ENCODE data around the gene CYP27B1.

CYP27B1 gene, protein sequence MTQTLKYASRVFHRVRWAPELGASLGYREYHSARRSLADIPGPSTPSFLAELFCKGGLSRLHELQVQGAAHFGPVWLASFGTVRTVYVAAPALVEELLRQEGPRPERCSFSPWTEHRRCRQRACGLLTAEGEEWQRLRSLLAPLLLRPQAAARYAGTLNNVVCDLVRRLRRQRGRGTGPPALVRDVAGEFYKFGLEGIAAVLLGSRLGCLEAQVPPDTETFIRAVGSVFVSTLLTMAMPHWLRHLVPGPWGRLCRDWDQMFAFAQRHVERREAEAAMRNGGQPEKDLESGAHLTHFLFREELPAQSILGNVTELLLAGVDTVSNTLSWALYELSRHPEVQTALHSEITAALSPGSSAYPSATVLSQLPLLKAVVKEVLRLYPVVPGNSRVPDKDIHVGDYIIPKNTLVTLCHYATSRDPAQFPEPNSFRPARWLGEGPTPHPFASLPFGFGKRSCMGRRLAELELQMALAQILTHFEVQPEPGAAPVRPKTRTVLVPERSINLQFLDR

DNA sequence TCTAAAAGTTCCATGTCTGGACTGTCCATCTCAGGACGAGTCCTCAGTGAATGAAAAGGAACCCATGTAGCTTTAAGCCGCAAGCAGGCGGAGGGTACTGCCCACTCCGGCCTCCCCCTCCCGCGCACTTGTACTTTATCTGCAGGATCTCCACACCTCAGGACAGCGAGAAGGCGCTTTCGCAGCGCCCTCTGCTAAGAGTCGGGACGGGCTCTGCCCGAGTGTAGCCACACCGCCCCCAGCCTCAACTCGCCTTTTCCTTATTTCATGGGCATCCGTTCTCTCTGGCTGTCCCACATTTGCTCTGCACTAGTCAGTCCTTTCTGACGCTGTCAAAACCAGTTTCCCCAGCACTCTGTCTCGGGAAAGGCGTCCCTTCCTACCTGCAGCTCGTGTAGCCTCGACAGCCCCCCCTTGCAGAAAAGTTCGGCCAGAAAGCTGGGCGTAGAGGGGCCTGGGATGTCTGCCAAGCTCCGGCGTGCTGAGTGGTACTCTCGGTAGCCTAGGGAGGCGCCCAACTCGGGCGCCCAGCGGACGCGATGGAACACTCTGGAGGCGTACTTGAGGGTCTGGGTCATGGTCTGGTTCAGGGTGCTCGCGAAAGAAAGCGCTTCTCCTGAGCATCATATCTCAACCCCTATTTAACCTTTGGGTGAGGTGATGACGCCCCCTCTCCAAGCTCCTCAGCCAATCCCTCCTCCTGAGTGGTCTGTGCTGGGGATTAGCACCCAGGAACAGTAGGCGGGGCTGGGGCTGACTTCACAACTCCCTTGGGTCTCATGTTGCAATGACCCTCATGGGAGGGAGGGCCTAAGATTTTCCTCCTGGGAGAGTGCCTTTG lies at the start of gene CYP27B1:
TSS of gene CYP27B1 (minus strand) at position 615 of the 841 bp plus-strand sequence. CDS start at position 578, 37 bp downstream.
- no peak for DNase-seq (ENCODE audit: low read depth in 2 of 2)

DNA sequence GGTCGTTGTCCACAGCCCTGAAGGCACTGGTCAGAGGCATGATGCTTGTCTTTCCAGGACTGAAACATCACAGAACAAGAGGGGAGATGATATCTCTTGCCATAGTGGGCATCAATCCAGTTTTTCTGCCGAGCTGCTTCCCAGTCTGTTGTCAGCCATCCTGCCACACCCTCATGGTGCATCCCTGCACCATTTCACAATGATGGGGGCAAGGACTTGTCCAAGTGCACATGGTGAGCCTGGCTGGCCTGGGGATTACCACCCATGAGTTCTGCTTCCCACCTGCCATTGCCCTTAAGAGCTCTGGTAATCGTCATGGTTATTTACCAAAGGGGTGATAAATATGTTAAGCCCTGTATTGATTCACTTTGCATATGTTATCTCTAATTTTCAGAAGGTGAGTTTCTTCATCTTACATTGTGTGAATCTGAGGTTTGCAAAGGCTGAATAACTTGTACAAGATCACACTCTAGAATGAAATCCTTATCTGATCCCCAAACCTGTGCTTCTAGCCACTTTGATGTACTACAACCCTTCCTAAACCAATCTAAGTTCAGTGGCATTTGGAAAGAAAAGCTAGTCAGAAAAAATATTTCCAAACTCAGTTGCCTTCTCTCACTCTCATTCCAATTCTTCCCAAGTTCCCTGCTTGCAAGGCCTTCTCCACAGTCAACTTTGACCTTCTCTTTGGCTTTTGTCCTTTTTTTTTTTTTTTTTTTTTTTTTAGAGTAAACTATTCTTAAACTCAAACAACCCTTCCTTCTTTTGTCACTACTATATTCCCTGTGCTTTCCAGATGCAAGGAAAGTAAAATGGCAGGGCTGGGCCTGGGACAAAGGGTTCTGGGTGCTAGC lies 49.4 kb upstream of the CYP27B1 start:
- DNase-seq (ENCODE audit: low read depth in 2 of 2): no peak

DNA sequence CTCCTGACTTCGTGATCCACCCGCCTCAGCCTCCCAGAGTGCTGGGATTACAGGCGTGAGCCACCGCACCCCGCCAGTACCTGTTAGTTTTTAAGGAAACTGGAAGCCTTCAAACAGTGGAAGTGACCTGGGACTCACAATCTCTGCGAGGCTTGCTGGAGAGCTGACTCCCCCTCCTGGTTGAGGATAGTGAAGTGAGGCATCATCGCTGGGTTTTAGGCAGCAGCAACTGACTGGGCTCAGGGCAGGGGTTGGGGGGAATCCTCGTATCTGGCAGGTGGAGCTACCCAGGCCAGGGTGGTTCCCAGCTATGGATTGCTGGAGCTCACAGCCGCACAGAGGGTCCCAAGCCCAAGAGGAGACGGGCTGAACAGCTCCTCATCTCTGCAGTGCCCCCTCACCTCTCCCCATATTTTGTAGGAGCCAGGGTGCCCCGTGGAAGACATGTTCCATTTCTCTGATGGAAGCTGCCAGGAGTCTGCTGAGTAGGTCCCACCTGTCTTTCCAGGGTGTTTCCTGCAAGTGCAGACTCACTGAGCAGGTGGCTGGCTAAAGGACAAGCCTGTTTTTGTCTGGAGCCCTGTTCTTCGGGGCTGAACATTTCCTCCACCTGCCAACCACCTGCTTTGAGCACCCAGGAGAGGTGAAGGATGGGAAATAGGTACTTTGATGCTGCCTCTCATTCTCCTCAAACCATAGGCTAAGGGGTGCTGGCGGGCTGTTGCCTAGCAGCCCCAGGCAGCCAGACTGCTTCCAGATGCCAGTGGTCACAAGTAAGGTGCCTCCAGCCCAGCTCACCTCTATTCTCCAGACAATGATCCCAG lies 48.5 kb upstream of the CYP27B1 start:
- DNase-seq (ENCODE audit: low read depth in 2 of 2): no peak

DNA sequence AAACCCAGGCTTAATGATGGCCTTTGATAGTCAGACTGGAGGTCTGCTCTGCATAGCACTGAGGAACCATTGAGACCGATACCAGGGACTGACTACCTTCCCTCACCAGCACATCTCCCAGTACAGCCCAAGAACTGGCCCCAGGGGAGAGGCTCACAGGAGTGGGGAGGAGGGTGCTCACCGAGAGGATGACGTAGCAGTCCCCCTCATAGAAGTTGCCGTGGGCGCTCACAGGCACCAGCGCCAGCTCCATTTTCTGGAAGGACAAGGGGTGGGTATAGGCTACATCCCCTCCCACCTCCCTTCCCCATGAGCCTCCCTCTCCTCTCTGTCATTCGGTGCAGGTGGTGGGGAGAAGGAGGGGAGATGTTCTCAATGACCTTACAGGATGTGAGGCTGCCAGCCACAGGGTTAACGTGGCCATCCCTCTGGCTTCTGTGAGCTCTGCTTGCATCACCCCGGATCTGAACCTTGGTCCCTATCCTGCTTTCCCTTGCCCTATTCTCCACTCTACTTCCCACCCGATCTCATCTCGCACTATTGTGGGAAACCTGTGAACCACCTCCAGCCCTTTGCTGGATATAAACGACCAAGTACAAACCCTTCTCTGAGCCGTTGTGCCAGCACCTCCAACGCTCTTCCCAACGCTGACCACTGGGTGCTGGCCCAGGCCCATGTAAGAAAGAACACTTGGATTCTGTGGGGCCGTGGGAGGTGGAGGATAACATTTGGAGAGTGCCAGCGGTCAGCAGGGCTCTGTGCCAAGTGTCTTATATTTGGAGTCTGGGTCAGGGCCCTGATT lies 47.3 kb upstream of the CYP27B1 start:
- DNase-seq (ENCODE audit: low read depth in 2 of 2): no peak

DNA sequence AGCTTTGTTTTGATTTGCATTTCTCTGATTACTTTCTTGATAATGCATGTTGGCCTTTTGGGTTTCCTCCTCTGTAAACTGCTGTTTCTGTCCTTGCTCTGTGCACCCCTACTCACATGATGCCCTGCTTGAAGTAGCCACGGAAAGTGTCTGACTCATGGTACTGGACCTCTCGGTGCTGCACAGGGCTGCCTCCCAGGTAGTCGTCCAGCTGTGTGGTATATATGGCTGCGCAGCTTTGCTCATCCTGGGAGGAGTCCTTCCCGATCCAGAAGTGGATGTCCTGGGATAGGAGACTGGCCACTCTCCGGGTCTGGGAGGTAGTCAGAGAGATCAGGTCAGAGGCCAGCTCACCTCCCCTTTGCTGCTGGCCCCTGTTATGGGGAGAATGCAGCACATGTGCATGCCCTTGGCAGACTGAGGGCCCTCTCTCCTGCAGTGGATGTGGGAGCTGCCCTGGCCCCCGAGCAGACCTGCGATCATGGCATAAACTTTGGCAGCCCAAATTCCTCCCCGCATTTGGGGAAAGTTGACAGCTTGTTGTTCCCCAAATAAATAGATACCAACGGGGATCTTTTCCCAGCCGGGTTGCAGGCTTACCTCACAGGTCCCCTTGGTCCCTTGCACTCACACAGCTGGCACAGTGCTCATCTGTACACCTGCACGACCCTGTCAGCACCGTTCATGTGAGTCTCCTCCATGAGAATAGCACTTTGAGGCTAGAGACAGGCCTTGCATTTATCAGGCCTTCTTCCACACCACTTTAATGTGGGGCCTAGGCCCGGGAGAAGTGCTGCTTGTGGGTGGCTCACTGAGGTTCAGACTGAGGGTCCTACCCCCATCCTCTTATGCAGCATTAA lies 46.5 kb upstream of the CYP27B1 start:
- no peak for DNase-seq (ENCODE audit: low read depth in 2 of 2)

DNA sequence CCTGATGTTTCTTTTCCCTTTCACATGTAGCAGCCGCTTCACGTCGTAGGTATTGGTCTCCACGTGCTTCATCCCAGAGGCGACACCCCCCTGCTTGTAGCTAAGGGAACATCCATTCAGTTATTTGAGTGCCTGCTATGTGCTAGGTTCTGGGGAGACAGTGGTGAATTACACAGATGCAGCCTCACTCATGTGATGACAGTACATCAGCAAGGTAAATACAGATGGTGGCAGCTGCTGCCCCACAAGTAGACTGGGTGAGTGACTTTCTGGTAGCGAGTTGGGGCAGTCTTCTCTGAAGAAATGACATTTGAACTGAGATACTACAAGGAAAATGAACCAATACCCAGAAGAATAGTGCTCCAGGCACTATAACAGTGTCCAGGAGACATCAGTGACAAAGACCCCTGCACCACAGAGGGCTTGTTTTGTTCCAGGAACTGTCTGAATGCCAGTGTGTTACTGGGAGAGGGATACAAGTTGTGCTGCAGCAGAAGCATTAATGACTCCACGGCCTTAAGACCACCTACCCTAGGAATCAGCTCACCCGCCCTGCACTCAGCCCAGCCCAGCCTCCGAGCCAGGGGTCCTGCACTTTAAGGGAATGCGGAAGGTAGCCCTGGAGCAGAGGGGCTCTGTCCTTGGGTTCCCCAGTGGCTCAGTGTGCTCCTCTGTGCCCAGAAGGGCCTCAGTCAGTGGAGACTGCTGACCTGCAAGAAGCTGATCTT lies 44.3 kb upstream of the CYP27B1 start:
- DNase-seq (ENCODE audit: low read depth in 2 of 2): no peak

DNA sequence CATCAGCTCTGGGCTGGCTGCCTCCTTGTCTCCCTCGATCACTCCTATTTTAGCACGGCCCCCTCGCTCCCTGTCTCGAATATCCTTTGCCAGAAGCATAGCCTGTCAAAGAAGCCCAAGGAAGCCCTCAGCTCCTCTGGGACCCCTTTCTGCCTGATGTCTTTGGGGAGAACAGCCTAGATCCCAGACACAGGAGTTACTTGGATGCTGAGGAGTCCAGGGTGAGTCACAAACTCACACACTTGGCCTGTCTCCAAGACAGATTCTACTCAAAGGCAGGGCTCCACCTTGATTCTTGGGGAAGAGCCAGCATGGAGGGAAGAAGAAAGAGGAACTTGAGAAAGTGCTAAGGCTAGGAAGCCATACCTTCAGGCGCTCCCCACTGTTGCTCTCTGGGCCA lies 43.6 kb upstream of the CYP27B1 start:
- DNase-seq (ENCODE audit: low read depth in 2 of 2): peak; percentile 32 to 37

DNA sequence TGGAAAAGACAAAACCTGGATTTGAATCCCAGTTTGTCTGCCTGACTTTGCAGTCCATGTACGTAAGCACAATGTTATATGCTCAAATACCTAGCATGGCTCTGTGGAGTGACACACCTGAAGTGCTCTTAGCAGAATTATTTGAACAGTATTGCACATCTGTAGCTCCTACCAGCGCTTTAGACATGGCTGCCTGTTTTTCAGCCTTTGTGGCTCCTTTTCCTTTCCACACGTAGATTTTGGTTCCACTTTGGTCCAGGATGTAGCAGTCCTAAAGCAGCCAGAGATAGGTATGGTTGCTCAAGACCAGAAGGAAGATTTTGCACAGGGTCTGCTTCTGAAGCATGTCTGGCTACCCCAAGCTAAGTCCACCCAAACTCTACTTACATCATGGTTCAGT lies 42.5 kb upstream of the CYP27B1 start:
- no peak for DNase-seq (ENCODE audit: low read depth in 2 of 2)

DNA sequence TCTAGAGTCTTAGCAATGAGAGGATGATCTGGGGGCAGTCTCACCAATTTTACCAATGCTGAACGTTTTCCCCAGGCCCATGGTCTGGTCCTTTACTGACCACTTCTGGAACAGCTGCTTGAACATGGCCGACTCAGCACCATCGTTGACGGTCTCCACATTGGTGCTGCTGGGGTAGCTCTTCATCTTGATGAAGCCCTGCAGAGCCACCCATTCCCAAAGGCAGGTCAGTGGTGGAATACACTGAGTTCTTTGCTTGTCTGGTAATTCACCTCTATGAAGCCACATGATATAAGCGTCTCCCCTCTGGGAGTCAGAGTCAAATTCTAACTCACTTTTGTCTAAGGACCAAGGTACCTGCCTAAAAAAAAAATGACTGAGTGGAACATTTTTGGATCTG lies 41.5 kb upstream of the CYP27B1 start:
- no peak for DNase-seq (ENCODE audit: low read depth in 2 of 2)

DNA sequence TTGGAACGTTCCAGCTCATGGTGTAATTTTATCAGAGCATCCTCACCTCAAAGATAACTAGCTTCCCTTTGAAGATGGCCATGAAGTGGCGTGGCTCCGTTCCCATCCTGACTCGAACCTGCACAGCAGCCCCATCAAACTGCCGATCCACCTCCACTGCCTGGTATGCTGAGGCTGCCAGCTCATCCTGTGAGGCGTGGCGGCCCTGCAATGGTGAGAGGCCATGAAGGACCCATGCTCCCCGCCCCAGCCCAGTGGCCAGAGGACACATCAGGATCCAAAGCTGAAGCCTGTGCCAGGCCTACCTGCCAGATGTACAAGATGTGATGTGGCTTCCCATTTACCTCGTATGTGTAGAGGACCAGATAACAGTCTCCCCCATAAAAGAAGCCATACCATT lies 40.4 kb upstream of the CYP27B1 start:
- no peak for DNase-seq (ENCODE audit: low read depth in 2 of 2)

DNA sequence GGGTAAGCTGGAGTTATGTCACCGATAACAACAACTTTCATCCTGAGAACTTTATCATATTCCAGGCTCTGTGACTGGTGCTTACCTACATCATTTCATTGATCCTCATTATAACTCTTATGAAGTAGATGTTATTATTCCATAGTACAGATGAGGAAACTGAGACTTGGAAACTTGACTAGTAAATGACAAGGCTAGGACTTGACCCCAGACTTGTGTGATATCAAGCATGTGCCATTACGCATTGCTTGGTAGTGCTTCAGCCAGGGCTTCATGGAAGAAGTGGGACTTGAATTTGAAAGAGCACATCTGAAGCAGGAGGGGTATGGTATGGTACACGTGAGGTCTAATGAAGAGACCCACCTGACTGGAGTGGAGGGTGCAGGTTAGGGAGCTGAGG lies 39.8 kb upstream of the CYP27B1 start:
- no peak for DNase-seq (ENCODE audit: low read depth in 2 of 2)

DNA sequence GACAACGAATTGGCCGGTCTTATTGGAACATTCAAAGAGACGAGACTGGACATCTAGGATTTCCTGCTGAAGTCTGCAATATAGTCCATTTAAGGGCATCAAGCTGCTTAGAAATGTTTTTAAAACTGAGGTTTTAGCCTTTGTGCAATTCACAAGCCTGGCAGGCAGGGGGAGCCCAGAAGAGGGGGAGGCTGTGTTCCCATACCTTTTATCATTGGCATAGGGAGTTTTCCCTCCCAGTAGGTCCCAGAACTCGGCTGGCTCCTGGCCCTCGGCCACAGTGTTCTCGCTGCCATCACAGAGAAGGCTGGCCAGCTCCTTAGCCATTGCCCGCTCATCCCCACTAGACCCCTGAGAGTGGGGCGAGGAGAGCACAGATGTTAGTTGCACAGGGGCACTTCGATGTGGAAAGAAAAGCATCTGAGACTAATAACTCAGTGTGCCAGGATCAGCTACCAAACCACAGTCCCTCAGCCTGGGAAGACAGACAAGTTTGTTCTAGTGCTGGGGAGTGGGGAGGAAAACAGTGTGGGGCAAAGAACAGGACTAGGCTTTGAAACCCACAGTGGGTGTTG lies 36.5 kb upstream of the CYP27B1 start:
- DNase-seq (ENCODE audit: low read depth in 2 of 2): no peak

DNA sequence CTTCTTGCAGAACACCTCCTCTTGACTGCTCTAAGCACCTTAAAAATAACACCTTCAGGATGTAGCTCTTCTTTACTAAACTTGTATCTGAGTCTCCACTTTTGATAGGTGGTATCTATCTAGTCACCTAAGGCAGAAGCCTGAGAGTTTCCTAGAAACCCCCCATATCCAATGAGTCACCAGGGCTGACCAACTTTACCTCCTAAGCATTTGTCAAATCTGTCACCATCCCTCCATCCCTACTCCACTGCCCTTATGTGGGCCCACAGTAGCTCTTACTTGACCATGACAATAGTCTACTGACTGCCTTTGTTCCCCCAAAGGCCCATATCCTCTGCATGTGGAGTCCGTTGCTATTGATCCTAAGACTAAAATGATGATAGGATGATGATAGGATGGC lies 35.7 kb upstream of the CYP27B1 start:
- DNase-seq (ENCODE audit: low read depth in 2 of 2): no peak

DNA sequence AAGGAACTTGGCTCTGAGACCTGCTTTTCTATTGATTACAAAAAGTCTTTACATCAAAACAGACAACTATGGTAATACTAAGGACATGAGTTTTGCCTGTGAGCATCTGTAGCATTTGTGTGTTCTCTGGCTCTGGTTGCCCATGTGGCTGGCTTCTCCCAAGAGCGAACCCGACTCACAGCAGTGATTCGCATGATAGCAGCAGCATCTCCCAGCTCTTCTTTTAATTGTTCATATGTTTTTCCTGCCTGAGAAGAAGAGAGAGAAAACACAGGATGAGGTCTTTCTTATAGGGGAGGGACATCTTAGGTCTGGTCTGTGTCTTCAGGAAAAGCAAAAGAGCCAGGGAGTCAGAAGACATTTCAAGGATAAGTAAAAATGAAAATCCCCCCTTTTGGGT lies 34.1 kb upstream of the CYP27B1 start:
- no peak for DNase-seq (ENCODE audit: low read depth in 2 of 2)

DNA sequence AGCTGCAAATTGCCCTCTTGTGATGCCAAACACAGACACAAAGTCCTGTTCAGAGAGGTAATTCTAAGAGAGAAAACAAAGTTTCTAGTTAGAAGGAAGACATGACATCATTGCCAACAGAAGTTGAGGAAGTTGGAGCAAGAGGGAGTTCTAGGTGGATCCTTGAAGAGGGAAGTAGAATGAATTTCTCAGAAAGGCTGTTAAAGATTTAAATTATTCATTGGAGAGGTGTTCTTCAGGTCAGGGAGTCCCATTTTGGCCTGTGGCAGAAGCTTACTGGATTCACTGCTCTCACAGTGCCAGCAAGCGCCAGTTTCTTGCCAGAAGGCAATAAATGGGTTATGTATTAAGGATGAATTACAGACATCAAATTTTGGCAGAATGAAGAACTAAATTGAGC lies 31.1 kb upstream of the CYP27B1 start:
- no peak for DNase-seq (ENCODE audit: low read depth in 2 of 2)

DNA sequence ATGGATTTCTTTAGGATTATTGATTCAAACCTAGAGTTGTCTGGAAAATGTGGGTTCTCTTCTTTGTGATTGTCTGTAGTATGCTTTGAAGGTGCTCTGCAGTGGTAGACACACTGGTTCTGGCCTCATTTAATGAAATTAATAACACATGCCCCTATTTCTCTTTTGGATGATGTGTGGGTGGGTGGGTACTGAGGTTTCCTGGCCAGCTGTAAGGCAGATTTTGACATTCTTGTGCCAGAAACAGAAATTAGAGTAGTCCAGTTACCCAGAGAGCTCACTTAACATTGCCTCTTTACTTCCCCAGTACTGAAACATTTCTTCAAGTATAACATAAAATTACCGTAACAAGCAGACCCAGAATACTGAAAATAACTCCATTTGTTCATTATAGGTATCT lies 30.1 kb upstream of the CYP27B1 start:
- no peak for DNase-seq (ENCODE audit: low read depth in 2 of 2)

DNA sequence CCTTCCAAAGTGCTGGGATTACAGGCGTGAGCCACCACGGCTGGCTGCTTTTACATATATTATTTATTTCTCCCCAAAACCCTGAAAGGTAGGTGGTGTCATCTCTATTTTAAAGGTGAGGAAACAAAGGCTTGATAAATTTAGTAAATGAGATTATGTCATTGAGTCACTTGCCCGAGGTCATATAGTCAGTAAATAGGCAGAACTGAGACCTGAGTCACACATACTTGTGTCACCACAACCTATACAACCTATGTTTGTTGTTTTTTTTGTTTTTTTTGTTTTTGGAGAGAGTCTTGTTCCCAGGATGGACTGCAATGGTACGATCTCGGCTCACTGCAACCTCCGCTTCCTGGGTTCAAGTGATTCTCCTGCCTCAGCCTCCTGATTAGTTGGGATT lies 28.5 kb upstream of the CYP27B1 start:
- DNase-seq (ENCODE audit: low read depth in 2 of 2): no peak

DNA sequence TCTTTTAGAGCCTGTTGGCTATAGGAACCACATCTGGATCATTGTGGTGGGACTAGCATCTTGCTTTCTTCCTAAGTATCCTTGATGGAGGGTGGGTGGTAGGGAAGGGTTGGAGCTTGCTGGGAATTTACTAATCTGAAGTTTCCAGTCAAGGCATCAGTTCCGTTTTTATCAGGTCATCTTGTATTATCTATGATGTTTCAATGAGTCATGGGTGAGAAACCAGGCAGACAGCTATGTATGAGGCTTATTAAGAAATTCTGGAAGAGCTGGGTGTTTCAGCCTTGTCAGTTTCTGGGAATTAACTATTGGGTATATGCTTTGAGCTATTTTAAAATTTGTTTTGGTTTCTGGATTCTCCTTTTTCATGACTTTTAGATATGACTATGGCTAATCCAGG lies 27.0 kb upstream of the CYP27B1 start:
- DNase-seq (ENCODE audit: low read depth in 2 of 2): peak; percentile 60 to 61
